Hematopoietic multipotent progenitor cell treated with erythropoietin and hydrocortisone succinate and interleukin-3 and kit ligand, for 8 days (in vitro differentiated cells): ENCODE measurements around the gene ANAPC15.
"Not testable (repeated sequence)": the region's sequence is repeated elsewhere in the genome, so short reads cannot be mapped to it uniquely, and the experiment has no call there.

Experiments used
- DNase-seq: peaks from one replicate; pipeline ENCODE4 v3.0.0-alpha.2; 2015

ANAPC15 gene

DNA sequence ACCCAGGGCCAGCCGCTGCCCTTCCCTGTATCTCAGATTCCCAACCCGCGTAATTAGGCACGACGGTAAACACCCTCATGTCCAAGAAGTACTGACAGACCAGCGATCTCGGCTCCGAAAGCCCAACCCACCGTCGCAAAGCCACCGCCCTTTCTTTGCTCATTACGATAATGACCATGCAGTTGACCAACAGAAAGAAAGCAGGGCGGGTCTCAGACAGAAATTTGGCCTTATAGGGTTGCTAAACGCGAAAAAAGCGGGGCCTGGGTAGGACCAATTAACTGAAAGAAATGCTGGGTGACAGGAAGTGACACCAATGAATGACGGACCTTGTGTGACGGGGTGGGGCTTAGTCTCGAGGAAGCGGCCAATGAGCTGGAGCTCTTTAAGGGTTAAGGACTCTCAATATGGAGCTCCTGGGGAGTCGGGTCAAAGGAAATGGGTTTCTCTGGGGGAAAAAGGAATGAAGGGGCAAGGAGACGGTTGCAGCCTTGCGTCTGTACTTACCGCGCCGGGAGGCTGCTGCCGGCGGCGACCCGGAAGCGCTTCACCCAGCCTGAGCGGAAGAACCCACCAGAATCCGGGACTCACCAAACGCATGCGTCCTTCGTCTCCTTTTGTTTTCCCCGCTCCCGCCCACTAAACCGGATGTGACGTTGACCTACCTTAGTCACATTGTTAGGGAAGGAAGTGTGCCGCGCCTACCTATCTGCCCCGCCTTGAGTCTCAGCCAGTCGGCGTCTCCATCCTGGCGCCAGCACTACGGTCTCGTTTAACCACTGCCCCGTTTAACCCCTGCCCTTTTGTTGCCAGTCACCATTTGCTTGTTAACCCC lies at the start of gene ANAPC15:
Gene ANAPC15, minus strand, starts transcription at position 553 of the 835 bp plus-strand sequence. CDS start 1,419 bp downstream, outside the sequence.
- DNase-seq: peak; percentile 100

- no peak for DNase-seq
Measured at GRCh38 chr11:72160319-72160718, 47.8 kb upstream of the ANAPC15 start.

GRCh38 chr11:72157131-72157530 lies 44.6 kb upstream of the ANAPC15 start:
- peak; percentile 94 for DNase-seq

DNA sequence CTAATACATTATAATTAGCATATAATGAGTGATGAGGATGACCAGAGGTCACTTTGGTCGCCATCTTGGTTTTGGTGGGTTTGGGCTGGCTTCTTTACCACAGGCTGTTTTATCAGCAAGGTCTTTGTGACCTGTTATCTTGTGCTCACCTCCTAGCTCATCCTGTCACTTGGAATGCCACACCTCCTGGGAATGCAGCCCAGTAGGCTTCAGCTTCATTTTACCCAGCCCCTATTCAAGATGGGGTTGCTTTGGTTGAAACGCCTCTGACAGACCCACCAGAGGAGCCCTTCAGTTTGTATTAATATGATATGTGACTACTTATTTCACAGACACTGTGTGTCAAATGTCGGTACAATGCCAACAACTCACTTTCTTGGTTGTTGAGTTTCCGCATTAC lies 43.3 kb upstream of the ANAPC15 start:
- no peak for DNase-seq

DNA sequence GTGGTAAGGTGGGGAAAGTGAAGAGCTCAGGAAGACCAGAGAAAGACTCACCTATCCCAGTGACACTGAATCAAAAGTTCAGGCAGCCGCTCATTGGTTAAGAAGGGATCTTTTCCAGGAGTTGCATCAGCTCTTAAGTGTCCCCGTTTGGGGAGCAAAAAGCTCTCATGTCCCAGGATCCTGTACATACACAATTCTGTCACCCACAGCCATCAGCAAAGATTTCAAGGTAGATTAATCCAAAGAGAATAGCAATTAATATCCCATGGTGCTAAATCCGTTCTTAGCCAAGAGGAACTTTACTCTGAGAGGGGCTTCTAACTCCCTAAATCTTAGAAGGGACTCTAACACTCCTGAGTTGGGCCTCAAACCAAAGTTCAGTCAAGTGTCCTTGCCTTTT lies 42.3 kb upstream of the ANAPC15 start:
- DNase-seq: no peak

DNA sequence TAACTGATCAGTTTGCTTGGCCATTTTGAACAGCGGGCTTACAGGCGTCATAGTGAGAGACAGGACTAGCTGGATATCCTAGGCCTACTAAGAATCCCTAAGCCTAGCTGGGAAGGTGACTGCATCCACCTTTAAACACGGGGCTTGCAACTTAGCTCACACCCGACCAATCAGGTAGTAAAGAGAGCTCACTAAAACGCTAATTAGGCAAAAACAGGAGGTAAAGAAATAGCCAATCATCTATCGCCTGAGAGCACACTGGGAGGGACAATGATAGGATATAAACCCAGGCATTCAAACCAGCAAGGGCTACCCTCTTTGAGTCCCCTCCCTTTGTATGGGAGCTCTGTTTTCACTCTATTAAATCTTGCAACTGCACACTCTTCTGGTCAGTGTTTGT lies 41.4 kb upstream of the ANAPC15 start:
- DNase-seq: not testable (repeated sequence)

GRCh38 chr11:72150882-72151281 lies 38.4 kb upstream of the ANAPC15 start:
- no peak for DNase-seq

- DNase-seq: no peak
Measured at GRCh38 chr11:72146625-72147024, 34.1 kb upstream of the ANAPC15 start.

DNA sequence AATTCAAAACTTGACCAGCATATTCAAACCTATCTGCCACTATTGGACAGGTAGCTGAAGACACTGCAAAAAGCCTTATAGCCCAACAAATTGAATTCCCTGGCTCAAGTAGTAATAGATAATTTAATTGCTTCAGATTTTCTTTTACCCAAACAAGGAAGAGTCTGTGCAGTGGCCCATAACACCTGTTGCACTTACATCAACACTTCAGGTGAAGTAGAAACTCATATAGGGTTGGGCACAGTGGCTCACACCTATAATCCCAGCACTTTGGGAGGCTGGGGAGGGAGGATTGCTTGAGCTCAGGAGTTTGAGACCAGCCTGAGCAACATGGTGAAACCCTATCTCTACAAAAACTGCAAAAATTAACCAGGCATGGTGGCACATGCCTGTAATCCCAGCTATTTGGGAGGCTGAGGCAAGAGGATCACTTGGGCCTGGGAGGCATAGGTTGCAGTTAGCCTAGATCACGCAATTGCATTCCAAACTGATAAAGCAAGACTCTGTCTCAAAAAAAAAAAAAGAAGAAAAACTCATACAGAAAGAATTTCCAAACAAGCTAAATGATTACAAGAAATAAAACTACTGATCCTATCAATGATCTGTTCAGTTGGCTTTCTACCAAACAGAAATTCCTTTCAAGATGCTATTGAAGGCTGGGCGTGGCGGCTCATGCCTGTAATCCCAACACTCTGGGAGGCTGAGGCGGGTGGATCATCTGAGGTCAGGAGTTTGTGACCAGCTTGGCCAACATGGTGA lies 32.5 kb upstream of the ANAPC15 start:
- DNase-seq: no peak

DNA sequence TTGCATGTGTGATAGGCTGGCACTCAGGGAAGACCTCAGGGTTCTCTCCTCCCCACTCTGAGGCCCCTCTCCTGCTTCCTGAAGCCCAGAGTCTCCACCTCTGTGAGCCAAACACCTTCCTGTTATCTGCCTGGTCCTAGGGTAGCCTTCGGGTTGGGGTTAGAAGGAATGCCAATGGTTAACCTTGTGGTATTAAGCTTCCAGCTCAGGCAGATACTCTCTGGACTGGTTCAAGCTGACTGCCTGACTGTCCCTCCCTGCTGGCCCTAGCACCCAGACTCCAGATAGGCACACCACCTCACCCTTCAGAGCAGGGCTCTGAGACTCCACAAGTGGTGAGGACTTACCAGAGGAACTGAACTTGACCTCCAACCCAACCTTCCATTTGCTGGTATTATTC lies 30.0 kb upstream of the ANAPC15 start:
- DNase-seq: not testable (repeated sequence)

DNA sequence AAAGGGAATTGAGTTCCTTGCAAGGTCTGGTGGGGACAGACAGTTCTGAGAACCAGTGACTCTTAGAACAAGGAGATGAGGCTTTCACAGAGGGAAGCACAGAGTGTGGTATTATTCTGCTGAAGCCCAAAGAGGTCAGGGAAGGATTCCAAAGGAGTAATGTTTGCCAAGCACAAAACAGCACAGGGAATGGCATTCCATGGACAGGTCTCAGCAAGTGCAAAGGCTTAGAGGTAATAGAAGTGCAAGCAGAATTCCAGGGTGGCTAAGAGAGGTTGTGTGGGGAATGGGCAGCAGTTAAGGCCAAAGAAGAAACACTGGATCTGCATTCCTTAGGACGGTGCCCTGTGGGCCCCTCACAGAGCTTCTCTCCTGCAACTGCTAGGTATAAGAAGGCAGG lies 29.6 kb upstream of the ANAPC15 start:
- DNase-seq: not testable (repeated sequence)

DNA sequence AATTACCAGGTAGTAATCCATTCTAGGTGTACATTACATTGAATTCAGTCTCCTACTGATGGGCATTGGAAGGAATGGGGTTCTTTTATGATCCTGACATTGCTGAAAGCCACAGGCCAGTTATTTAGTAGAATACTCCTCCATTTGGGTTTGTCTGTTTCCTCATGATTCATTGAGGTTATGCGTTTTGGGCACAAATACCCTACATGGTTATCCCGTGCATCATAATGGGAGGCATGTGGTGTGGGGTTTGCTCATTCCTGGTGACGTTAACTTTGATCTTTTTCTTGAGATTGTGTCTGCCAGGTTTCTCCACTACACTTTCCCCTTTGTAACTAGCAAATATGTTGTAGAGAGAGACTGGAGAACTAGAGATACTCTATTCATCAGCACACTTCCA lies 28.6 kb upstream of the ANAPC15 start:
- DNase-seq: no peak

GRCh38 chr11:72140661-72141060 lies 28.2 kb upstream of the ANAPC15 start:
- no peak for DNase-seq

- DNase-seq: no peak
Measured at GRCh38 chr11:72139500-72139899, 27.0 kb upstream of the ANAPC15 start.

GRCh38 chr11:72138821-72139390 lies 26.4 kb upstream of the ANAPC15 start:
- no peak for DNase-seq

GRCh38 chr11:72136684-72137262 lies 24.3 kb upstream of the ANAPC15 start:
- no peak for DNase-seq

DNA sequence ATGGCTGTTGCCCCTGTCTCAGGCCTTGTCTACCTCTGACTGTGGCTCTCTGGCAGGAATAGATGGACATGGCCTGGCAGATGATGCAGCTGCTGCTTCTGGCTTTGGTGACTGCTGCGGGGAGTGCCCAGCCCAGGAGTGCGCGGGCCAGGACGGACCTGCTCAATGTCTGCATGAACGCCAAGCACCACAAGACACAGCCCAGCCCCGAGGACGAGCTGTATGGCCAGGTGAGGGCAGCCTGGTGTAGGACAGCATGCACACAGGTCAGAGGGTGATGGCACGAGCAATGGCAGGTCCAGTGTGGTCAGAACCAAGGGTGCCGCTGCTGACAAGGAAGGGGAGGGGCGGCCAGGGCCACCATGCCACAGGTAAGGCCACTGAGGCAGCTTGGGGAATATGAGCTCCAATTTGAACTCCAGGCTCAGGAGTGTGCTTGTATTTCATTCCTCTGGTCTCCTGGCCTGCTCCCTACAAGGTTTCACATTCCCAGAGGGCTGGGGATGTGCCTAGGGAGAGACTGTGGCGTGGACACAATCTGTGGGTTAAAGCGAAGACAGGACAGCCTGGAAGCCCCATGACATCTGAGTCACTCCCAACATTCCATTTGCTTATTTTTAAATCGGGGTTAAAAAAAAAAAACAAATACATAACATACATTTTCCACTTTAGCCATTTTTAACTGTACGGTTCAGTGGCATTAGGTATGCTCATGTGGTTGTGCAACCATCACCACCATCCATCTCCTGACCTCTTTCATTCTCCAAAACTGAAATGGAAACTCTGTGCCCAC lies 23.6 kb upstream of the ANAPC15 start:
- DNase-seq: no peak

GRCh38 chr11:72135473-72135872 lies 23.0 kb upstream of the ANAPC15 start, which contains the start of gene FOLR3:
FOLR3 (plus strand) TSS chr11:72135725; CDS start chr11:72135953, 228 bp downstream.
- DNase-seq: not testable (repeated sequence)

DNA sequence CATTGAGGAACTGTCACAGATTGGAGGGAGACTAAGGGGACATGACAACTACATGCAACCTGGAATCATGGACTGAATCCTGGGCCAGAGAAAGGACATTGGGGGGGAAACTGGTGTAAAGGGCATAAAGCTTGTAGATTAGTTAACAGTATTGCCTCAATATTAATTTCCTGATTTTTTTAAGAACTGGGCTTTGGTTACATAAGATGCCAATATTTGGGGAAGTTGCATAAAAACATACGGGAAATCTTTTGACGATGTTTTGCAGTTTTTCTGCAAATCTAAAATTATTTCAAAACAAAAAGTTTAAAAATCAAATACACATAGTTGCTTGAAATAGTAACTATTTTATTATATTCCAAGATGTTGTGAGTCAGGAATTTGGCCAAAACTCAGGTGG lies 20.2 kb upstream of the ANAPC15 start:
- no peak for DNase-seq

DNA sequence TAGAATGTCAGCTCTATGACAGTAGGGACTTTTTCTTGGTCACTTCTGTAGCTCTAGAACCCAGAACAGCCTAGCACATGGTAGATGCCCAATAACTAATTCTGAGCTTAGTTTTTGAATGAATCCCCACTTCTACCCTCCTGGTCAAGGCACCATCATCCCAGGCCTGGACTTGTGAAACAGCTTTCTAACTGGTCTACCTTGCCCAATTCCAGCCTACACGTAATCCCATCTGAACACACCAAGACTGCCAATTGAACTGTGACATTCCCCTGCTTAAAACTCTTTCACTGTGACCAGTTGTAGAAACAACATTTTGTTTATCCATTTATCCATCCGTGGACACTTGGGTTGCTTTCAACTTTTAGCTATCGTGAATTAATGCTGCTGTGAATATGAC lies 16.9 kb upstream of the ANAPC15 start:
- no peak for DNase-seq

DNA sequence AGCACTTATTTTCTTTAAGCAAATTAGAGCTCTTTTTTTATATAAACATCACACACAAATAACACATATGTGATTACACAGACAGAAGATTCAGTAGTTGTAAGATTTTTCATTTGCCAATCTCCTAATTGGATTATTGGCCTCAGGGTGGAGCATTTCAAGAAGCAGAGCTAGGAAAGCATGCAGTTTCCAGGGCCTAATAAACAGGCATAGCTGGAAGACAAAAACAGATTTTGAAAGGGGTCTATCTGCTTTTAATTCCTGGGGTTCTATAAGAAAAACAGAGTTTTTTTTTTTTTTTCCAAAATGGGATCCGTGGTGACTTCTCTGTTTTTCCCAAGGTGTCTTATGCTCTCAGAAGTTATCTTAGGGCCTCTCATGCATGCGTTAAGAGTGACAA lies 15.4 kb upstream of the ANAPC15 start:
- DNase-seq: no peak

- DNase-seq: no peak
Measured at GRCh38 chr11:72125956-72126355, 13.5 kb upstream of the ANAPC15 start.
